Left colon (tissue), 2 donors: Measurements from ENCODE around the gene GPANK1. TPM values are rescaled to one million over a fixed set of nuclear protein-coding genes. Genes with fewer than 3 reads are reported as not detected.

Experiments used
- ATAC-seq: fragments of 200-7000 bp; cut with Tn5 transposase; one replicate; pipeline ENCODE4 v1.9.1; 2020; ENCODE audit warnings: mild to moderate bottlenecking, moderate library complexity
- DNase-seq, 2 donors: peaks; one replicate each; pipeline ENCODE4 v3.0.0-alpha.2; 2020
- intact Hi-C, 2 donors: fragments of 100-400 bp; cut with DNase I in 1 of 2; cut with micrococcal nuclease in 1 of 2; formaldehyde crosslinking; loops; one replicate each; pipeline versions ENCODE4 v1.11.2 to v1.14.0; 2022; cut with DNase I, micrococcal nuclease
- total RNA-seq, 2 donors: library from RNA; stranded (reverse); fragmentation: NEBNext Ultra II Directional; extraction: Animal tissue kit (Norgen Biotek cat#: 25700); gene quantifications; one replicate each; pipeline ENCODE4 v1.2.1, GENCODE V29; 2021
- donor health status: DM: no; HTN: no; CAD: no.
- donor health status: DM: yes; HTN: yes; CAD: no.

GPANK1 gene
- total RNA-seq, 2 donors from 2014 or later, result 11.1 to 15.2 TPM

DNA sequence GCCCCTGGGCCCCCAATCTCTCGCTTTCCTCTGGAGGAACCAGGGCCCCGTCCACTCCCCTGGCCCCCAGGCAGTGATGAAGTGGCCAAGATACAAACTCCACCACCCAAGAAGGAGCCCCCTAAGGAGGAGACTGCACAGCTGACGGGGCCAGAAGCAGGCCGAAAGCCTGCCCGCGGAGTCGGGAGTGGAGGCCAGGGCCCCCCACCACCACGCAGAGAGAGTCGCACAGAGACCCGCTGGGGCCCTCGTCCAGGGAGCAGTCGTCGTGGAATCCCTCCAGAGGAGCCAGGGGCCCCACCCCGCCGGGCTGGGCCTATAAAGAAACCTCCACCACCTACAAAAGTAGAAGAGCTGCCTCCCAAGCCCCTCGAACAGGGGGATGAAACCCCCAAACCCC, 33.6 kb downstream of the GPANK1 start:
- intact Hi-C loops, result no loop called here
- no peak for DNase-seq
- ATAC-seq, result peak; percentile 11

DNA sequence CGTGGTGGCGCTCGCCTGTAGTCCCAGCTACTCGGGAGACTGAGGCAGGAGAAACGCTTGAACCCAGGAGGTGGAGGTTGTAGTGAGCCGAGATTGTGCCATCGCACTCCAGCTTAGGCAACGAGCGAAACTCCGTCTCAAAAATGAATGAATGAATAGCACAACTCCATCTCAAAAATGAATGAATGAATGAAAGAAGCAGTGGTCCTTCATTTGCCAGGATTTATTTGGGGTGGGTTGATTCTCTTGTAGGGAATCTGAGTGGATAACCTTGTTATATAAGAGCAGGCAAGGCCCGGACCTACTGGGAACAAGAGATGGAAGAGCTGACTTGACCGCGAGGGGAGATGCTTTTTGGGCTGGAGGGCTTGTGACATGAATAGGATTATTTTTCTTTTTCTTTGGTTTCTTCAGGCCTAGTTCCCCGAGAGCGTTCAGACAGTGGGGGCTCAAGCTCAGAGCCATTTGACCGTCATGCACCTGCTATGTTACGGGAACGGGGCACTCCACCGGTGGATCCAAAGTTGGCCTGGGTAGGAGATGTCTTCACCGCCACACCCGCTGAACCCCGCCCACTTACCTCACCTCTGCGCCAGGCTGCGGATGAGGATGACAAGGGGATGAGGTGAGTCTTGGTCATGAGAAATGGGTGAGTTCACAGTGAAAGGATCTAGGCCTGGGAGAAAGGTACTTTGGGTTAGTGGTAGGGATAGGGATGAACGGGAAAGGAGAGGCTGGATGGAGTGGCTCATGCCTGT, 34.4 kb downstream of the GPANK1 start:
- intact Hi-C loops, result no loop called here
- no peak for DNase-seq
- peak; percentile 11 for ATAC-seq

DNA sequence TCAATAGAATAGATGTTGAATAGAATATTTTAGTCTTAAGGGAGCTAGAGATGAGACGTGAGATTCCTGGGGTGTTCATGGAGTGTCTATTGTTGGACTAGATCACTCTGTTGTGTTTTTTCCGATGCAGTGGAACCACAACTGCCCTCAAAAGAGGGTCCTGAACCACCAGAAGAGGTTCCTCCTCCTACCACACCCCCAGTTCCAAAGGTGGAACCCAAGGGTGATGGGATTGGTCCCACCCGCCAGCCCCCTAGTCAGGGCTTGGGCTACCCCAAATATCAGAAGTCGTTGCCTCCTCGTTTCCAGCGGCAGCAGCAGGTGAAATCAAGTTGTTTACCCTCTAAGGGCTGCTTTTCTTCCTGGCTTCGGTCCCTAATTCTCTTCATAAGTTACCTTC, 35.8 kb downstream of the GPANK1 start:
- ATAC-seq (no peak), DNase-seq (no peak)
- intact Hi-C loops, result no loop called here

DNA sequence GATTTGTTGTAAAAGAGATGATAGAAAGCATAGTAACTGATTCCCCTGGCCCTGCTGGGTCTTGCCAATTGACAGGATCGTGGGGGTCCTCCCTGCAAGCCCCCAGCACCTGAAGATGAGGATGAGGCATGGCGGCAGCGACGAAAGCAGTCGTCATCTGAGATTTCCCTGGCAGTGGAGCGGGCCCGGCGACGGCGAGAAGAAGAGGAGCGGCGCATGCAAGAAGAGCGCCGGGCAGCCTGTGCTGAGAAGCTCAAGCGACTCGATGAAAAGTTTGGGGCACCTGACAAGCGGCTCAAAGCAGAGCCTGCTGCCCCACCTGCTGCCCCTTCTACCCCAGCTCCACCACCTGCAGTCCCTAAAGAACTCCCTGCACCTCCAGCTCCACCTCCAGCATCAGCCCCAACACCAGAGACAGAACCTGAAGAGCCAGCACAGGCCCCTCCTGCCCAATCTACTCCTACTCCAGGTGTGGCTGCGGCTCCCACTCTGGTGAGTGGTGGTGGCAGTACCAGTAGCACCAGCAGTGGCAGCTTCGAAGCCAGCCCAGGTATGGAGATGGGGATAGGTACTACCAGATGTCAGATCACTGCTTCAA, 37.0 kb downstream of the GPANK1 start:
- no peak for ATAC-seq

DNA sequence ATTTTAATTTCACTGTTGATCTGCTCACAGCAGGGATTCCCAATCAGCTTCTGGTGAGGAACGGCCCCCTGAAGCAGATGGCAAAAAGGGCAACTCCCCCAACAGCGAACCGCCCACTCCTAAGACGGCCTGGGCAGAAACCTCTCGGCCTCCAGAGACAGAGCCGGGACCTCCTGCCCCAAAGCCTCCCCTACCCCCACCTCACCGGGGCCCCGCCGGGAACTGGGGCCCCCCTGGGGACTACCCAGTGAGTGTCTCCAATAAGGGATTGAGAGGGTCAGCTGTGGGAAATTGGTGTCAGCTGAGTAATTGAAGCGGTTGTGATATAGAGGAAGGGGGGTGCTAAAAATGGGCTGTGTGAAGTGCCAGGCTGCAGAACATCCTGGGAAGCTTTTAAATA, 37.8 kb downstream of the GPANK1 start:
- ATAC-seq (no peak), DNase-seq (no peak)
- intact Hi-C loops, result no loop called here

More for the DNA sequence above, 37.0 kb downstream of the GPANK1 start:
- DNase-seq, result no peak
- intact Hi-C loops, result no loop called here

GRCh38 chr6:31624070-31624469, 40.7 kb downstream of the GPANK1 start:
- ATAC-seq (no peak), DNase-seq (no peak)
- intact Hi-C loops, result no loop called here

GRCh38 chr6:31622684-31623091, 42.1 kb downstream of the GPANK1 start:
- ATAC-seq (no peak), DNase-seq (no peak)
- intact Hi-C loops, result no loop called here

GRCh38 chr6:31621991-31622390, 42.8 kb downstream of the GPANK1 start:
- ATAC-seq (no peak), DNase-seq (peak in 1 of 2 donors; percentile 49)
- intact Hi-C loops, result no loop called here

- no peak for DNase-seq
- no peak for ATAC-seq
- intact Hi-C loops, result no loop called here
Measured at GRCh38 chr6:31621320-31621939, 43.4 kb downstream of the GPANK1 start.

DNA sequence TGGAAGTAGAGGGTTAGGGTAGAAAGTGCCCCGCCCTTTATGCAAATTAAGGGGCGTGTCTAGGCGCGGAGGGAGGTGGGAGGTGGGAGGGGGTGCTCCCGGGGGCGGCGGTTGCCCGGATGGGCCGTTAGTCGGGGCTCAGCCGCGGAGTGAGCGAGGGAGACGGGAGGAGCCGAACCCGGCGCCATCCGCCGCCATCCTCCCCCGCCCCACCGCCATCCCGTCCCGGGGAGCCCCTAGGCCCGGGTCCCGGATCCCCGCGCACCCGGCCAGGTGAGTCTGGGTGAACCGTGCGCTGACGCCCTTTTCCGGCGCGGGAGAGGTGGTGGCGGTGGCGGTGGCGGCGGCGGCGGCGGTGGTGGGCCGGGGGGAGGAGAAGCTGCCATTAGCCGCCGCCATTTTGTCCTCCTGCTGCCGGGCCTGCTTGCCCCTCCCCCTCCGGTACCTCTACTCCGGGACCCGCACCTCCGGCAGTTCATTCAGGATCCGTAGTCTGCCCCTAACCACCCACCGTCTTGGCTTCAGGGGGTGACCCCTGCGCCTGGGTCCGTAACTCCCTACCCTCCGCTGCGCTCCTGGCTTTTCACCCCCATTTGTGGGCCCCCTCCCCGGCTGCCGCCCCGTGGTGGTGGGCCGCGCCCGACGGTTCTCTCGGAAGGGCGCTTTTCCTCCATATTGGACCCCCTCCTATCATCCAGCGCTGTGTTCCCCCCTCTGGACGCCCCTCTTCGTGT, 44.0 kb downstream of the GPANK1 start, which contains the start of gene PRRC2A:
PRRC2A (plus strand) TSS at position 130 of the 734 bp plus-strand sequence. CDS start 2,075 bp downstream, outside the sequence.
- intact Hi-C loops, result no loop called here
- DNase-seq (peak; percentile 77 to 96), ATAC-seq (peak; percentile 44)

GRCh38 chr6:31619805-31620585, 44.8 kb downstream of the GPANK1 start:
- intact Hi-C loops, result no loop called here
- DNase-seq (peak; percentile 98 to 99), ATAC-seq (peak; percentile 88)

- DNase-seq (no peak), ATAC-seq (no peak)
- intact Hi-C loops, result no loop called here
Measured at GRCh38 chr6:31617010-31617409, 47.8 kb downstream of the GPANK1 start.

DNA sequence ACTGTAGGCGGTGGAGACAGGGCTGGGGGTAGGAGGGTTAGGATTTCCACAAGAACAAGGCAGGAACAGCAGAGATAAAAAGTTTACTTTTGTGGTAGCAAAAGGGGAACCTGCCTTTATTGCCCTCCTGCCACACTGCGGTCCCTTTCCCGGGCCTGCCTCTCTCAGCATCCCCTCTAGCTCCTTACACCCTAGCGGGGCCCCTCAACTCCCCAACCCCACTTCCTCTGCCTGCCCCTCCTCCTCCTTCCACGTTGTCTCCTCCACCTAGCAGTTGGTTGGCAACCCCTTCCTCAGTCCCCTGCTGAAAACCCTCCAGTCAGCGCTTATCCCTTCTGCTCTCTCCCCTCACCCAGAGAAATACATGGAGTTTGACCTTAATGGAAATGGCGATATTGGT, 49.0 kb downstream of the GPANK1 start:
- no peak for DNase-seq
- intact Hi-C loops, result no loop called here

GRCh38 chr6:31614684-31615578, 49.9 kb downstream of the GPANK1 start, which contains the start of gene AIF1:
AIF1 (plus strand) TSS chr6:31615234; CDS start chr6:31615330, 96 bp downstream.
- intact Hi-C loops, result no loop called here

More for the DNA sequence above, 49.0 kb downstream of the GPANK1 start:
- ATAC-seq, result no peak

DNA sequence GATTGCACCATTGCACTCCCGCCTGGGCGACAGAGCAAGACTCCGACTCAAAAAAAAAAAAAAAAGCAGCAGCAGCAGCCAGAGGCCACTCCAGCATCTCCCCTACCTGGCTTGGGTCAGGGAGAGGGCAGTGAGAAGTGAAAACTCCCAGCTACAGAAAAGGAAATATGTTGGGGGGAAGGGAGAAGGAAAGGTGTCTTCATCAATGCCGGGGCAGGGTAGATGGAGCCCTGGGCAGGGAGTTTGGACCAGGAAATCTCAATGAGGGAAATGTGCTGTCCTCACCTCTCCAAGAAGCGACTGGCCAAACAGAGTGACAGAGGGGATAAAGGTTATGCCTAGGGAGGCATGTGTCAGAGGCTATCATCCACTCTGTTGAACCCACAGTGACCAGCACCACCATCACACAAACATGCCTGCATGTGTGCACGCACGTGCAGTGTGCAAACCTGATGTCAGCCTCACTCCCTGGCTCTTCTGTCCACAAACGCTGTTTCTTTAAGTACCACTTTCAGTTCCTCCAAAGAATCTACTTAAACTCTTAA, 50.6 kb downstream of the GPANK1 start:
- DNase-seq (no peak), ATAC-seq (peak; percentile 56)
- intact Hi-C loops, result no loop called here

More at GRCh38 chr6:31614684-31615578, 49.9 kb downstream of the GPANK1 start, which contains the start of gene AIF1:
- DNase-seq, result no peak
- ATAC-seq, result peak; percentile 69
